Measurements from ENCODE around the gene USP36.

Gene USP36

GRCh38 chr17:78797213-78797612, 43.4 kb downstream of the USP36 start:
- no peaks in the 10 kb centered on the region for H3K9me3 Mint-ChIP-seq
- H3K4me3 Mint-ChIP-seq = no peak overlapping the region

GRCh38 chr17:78796517-78796900, 44.1 kb downstream of the USP36 start:
- ATAC-seq (no peak), DNase-seq (ENCODE audit: low spot score in 2 of 2) (no peak)
- Mint-ChIP-seq H3K36me3 (peaks cover 89% of the 10 kb centered on the region), H3K27ac (peak overlapping the region; percentile 69), H3K9me3 (no peaks in the 10 kb centered on the region), H3K4me1 (peaks cover 76% of the 10 kb centered on the region), H3K4me3 (no peak overlapping the region)

More at GRCh38 chr17:78797213-78797612, 43.4 kb downstream of the USP36 start:
- ATAC-seq (no peak), DNase-seq (ENCODE audit: low spot score in 2 of 2) (no peak)
- H3K27ac Mint-ChIP-seq = peak overlapping the region; percentile 92
- H3K4me1 Mint-ChIP-seq = peaks cover 72% of the 10 kb centered on the region
- H3K36me3 Mint-ChIP-seq = peaks cover 89% of the 10 kb centered on the region

GRCh38 chr17:78795861-78796516, 44.6 kb downstream of the USP36 start:
- Mint-ChIP-seq H3K4me3 (no peak overlapping the region), H3K9me3 (no peaks in the 10 kb centered on the region), H3K36me3 (peaks cover 86% of the 10 kb centered on the region), H3K27ac (peak overlapping the region; percentile 69), H3K4me1 (peaks cover 72% of the 10 kb centered on the region)
- ATAC-seq (no peak), DNase-seq (ENCODE audit: low spot score in 2 of 2) (no peak)

GRCh38 chr17:78794864-78795640, 45.6 kb downstream of the USP36 start:
- H3K4me1 Mint-ChIP-seq = peaks cover 66% of the 10 kb centered on the region
- H3K27ac Mint-ChIP-seq = peak overlapping the region; percentile 69
- ATAC-seq = no peak
- no peaks in the 10 kb centered on the region for H3K9me3 Mint-ChIP-seq
- peaks cover 84% of the 10 kb centered on the region for H3K36me3 Mint-ChIP-seq
- H3K4me3 Mint-ChIP-seq = no peak overlapping the region
- DNase-seq (ENCODE audit: low spot score in 2 of 2) = no peak

GRCh38 chr17:78794399-78794798, 46.2 kb downstream of the USP36 start:
- DNase-seq (ENCODE audit: low spot score in 2 of 2) (no peak), ATAC-seq (no peak)
- no peaks in the 10 kb centered on the region for H3K9me3 Mint-ChIP-seq
- H3K4me3 Mint-ChIP-seq = no peak overlapping the region
- H3K27ac Mint-ChIP-seq = peak overlapping the region; percentile 69
- H3K36me3 Mint-ChIP-seq = peaks cover 82% of the 10 kb centered on the region
- peaks cover 64% of the 10 kb centered on the region for H3K4me1 Mint-ChIP-seq

- Mint-ChIP-seq H3K4me3 (no peak overlapping the region), H3K27ac (peak overlapping the region; percentile 69), H3K4me1 (peaks cover 62% of the 10 kb centered on the region), H3K9me3 (no peaks in the 10 kb centered on the region), H3K36me3 (peaks cover 78% of the 10 kb centered on the region)
- ATAC-seq = no peak
- no peak for DNase-seq (ENCODE audit: low spot score in 2 of 2)
Observed at GRCh38 chr17:78793968-78794367, 46.6 kb downstream of the USP36 start.

- no peak for ATAC-seq
- Mint-ChIP-seq H3K9me3 (no peaks in the 10 kb centered on the region), H3K4me3 (no peak overlapping the region), H3K36me3 (peaks cover 72% of the 10 kb centered on the region), H3K27ac (peak overlapping the region; percentile 69), H3K4me1 (peaks cover 59% of the 10 kb centered on the region)
- no peak for DNase-seq (ENCODE audit: low spot score in 2 of 2)
Observed at GRCh38 chr17:78793415-78793814, 47.2 kb downstream of the USP36 start.

- Mint-ChIP-seq H3K36me3 (peaks cover 59% of the 10 kb centered on the region), H3K27ac (peak overlapping the region; percentile 69), H3K4me3 (no peak overlapping the region), H3K9me3 (no peaks in the 10 kb centered on the region), H3K4me1 (peaks cover 59% of the 10 kb centered on the region)
- DNase-seq (ENCODE audit: low spot score in 2 of 2) = no peak
- ATAC-seq = no peak
Observed at GRCh38 chr17:78791840-78792709, 48.5 kb downstream of the USP36 start.

- Mint-ChIP-seq H3K36me3 (peaks cover 44% of the 10 kb centered on the region), H3K4me1 (peaks cover 58% of the 10 kb centered on the region), H3K9me3 (no peaks in the 10 kb centered on the region), H3K4me3 (no peak overlapping the region), H3K27ac (peak overlapping the region; percentile 82)
- DNase-seq (ENCODE audit: low spot score in 2 of 2) (no peak), ATAC-seq (no peak)
Observed at GRCh38 chr17:78790552-78790951, 50.1 kb downstream of the USP36 start.

GRCh38 chr17:78789663-78790181, 50.9 kb downstream of the USP36 start:
- DNase-seq (ENCODE audit: low spot score in 2 of 2) (no peak), ATAC-seq (peak; percentile 49)
- Mint-ChIP-seq H3K36me3 (peaks cover 35% of the 10 kb centered on the region), H3K4me3 (no peak overlapping the region), H3K9me3 (no peaks in the 10 kb centered on the region), H3K4me1 (peaks cover 58% of the 10 kb centered on the region), H3K27ac (peak overlapping the region; percentile 82)

- DNase-seq (ENCODE audit: low spot score in 2 of 2) = no peak
- peak; percentile 24 for ATAC-seq
- Mint-ChIP-seq H3K27ac (peak overlapping the region; percentile 82), H3K4me1 (peaks cover 54% of the 10 kb centered on the region), H3K9me3 (no peaks in the 10 kb centered on the region), H3K4me3 (no peak overlapping the region), H3K36me3 (peaks cover 30% of the 10 kb centered on the region)
Observed at GRCh38 chr17:78789149-78789662, 51.4 kb downstream of the USP36 start.

GRCh38 chr17:78788451-78788850, 52.2 kb downstream of the USP36 start:
- DNase-seq (ENCODE audit: low spot score in 2 of 2) (no peak), ATAC-seq (no peak)
- Mint-ChIP-seq H3K4me3 (no peak overlapping the region), H3K9me3 (no peaks in the 10 kb centered on the region), H3K27ac (peak overlapping the region; percentile 82), H3K4me1 (peaks cover 55% of the 10 kb centered on the region), H3K36me3 (peaks cover 23% of the 10 kb centered on the region)

GRCh38 chr17:78787444-78787843, 53.2 kb downstream of the USP36 start:
- Mint-ChIP-seq H3K4me1 (peaks cover 56% of the 10 kb centered on the region), H3K4me3 (no peak overlapping the region), H3K9me3 (no peaks in the 10 kb centered on the region), H3K36me3 (peaks cover 29% of the 10 kb centered on the region), H3K27ac (no peak overlapping the region)
- DNase-seq (ENCODE audit: low spot score in 2 of 2) (no peak), ATAC-seq (no peak)

- H3K4me1 Mint-ChIP-seq = peaks cover 46% of the 10 kb centered on the region
Observed at GRCh38 chr17:78785663-78786057, 55.0 kb downstream of the USP36 start.

More at GRCh38 chr17:78785663-78786057, 55.0 kb downstream of the USP36 start:
- H3K4me3 Mint-ChIP-seq = peak overlapping the region; percentile 90
- H3K27ac Mint-ChIP-seq = peak overlapping the region; percentile 64
- H3K9me3 Mint-ChIP-seq = no peaks in the 10 kb centered on the region
- peaks cover 26% of the 10 kb centered on the region for H3K36me3 Mint-ChIP-seq
- no peak for DNase-seq (ENCODE audit: low spot score in 2 of 2)
- no peak for ATAC-seq
